OCI-LY1 (cell line): Measurements from ENCODE around the gene PRPF6.

Experiments
- H2AFZ ChIP-seq: fragments of 200-600 bp; sonication (generic), shearing (Covaris generic); 2 replicates; pipeline ENCODE4 v1.6.0; 2014; ENCODE audit warnings: antibody characterized with exemption, mild to moderate bottlenecking, low read length
- H3F3A ChIP-seq: fragments of 200-600 bp; sonication (generic), shearing (Covaris generic); 2 replicates; pipeline ENCODE4 v1.6.0; 2014; ENCODE audit warnings: mild to moderate bottlenecking, antibody characterized with exemption, low read length, moderate library complexity; ENCODE audit not compliant: insufficient read depth
- H3K27ac ChIP-seq: fragments of 200-600 bp; sonication (generic); 2 replicates; pipeline ENCODE4 v1.5.1; 2014; ENCODE audit warnings: low read length, mixed run types, mild to moderate bottlenecking, low read depth; ENCODE audit not compliant: poor library complexity, severe bottlenecking
- H3K27me3 ChIP-seq: fragments of 200-600 bp; sonication (generic); 2 replicates; pipeline ENCODE4 v1.6.0; 2014; ENCODE audit warnings: antibody characterized with exemption, mild to moderate bottlenecking, low read length, moderate library complexity; ENCODE audit not compliant: insufficient read depth
- H3K36me3 ChIP-seq: fragments of 200-600 bp; sonication (generic); 2 replicates; pipeline ENCODE4 v1.6.1; 2014; ENCODE audit warnings: mild to moderate bottlenecking, antibody characterized with exemption, low read length, moderate library complexity, mixed read lengths; ENCODE audit not compliant: insufficient read depth
- H3K4me1 ChIP-seq: fragments of 200-600 bp; sonication (generic); 2 replicates; pipeline ENCODE4 v1.5.1; 2014; ENCODE audit warnings: mild to moderate bottlenecking, low read length, moderate library complexity; ENCODE audit not compliant: insufficient read depth, severe bottlenecking
- H3K4me2 ChIP-seq: fragments of 200-600 bp; sonication (generic), shearing (Covaris generic); 2 replicates; pipeline ENCODE4 v1.6.1; 2014; ENCODE audit warnings: low read length
- H3K4me3 ChIP-seq: fragments of 200-600 bp; sonication (generic); 2 replicates; pipeline ENCODE4 v1.5.1; 2014; ENCODE audit warnings: low read length, low read depth, mild to moderate bottlenecking, mixed read lengths; ENCODE audit not compliant: poor library complexity, severe bottlenecking
- H3K79me2 ChIP-seq: fragments of 200-600 bp; shearing (Covaris generic); 2 replicates; pipeline ENCODE4 v1.6.1; 2016; ENCODE audit warnings: mixed run types, low read length, mixed read lengths; ENCODE audit not compliant: insufficient read depth
- H3K9ac ChIP-seq: fragments of 200-600 bp; sonication (generic), shearing (Covaris generic); 2 replicates; pipeline ENCODE4 v1.6.1; 2014; ENCODE audit warnings: mild to moderate bottlenecking, low read length, mixed read lengths
- H3K9me2 ChIP-seq: fragments of 200-600 bp; sonication (generic), shearing (Covaris generic); 2 replicates; pipeline ENCODE4 v1.6.1; 2014; ENCODE audit warnings: low read depth, mild to moderate bottlenecking, low read length, mixed read lengths
- H3K9me3 ChIP-seq: fragments of 200-600 bp; shearing (Covaris generic); 2 replicates; pipeline ENCODE4 v1.6.1; 2014; ENCODE audit warnings: low read length, mixed read lengths
- H4K20me1 ChIP-seq: fragments of 200-600 bp; sonication (generic), shearing (Covaris generic); 2 replicates; pipeline ENCODE4 v1.6.0; 2016; ENCODE audit warnings: mild to moderate bottlenecking, low read length; ENCODE audit not compliant: insufficient read depth
- EZH2 ChIP-seq: fragments of 200-600 bp; sonication (generic), shearing (Covaris generic); IDR thresholded peaks from 2 replicates; pipeline ENCODE4 v1.8.0; 2017; ENCODE audit warnings: borderline replicate concordance, mixed run types, mild to moderate bottlenecking, antibody characterized with exemption, low read length, moderate library complexity, mixed read lengths
- TF ChIP-seq, protein P1 (sequence below): fragments of 200-600 bp; sonication (generic), shearing (Covaris generic); IDR thresholded peaks from 2 replicates; pipeline ENCODE4 v1.5.1; 2017; ENCODE audit warnings: mild to moderate bottlenecking, antibody characterized with exemption, low read length, moderate library complexity, mixed read lengths

The PRPF6 gene

GRCh38 chr20:64040231-64041039 is 59.5 kb downstream of the PRPF6 start:
- Histone ChIP-seq H3K9me3 (no peaks in the 10 kb centered on the region), H3K9me2 (no peaks in the 10 kb centered on the region), H2AFZ (no peak overlapping the region), H3K4me3 (no peak overlapping the region), H4K20me1 (no peaks in the 10 kb centered on the region), H3K79me2 (no peaks in the 10 kb centered on the region), H3K27ac (no peak overlapping the region), H3F3A (no peaks in the 10 kb centered on the region), H3K4me2 (no peak overlapping the region), H3K4me1 (peaks cover 22% of the 10 kb centered on the region), H3K36me3 (peaks cover 2% of the 10 kb centered on the region; the same call in 1 of the 2 replicates), H3K9ac (no peak overlapping the region), H3K27me3 (peaks cover 10% of the 10 kb centered on the region; the same call in 1 of the 2 replicates)
- TF ChIP-seq, protein P1, sequence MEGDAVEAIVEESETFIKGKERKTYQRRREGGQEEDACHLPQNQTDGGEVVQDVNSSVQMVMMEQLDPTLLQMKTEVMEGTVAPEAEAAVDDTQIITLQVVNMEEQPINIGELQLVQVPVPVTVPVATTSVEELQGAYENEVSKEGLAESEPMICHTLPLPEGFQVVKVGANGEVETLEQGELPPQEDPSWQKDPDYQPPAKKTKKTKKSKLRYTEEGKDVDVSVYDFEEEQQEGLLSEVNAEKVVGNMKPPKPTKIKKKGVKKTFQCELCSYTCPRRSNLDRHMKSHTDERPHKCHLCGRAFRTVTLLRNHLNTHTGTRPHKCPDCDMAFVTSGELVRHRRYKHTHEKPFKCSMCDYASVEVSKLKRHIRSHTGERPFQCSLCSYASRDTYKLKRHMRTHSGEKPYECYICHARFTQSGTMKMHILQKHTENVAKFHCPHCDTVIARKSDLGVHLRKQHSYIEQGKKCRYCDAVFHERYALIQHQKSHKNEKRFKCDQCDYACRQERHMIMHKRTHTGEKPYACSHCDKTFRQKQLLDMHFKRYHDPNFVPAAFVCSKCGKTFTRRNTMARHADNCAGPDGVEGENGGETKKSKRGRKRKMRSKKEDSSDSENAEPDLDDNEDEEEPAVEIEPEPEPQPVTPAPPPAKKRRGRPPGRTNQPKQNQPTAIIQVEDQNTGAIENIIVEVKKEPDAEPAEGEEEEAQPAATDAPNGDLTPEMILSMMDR: no peak
- TF ChIP-seq EZH2: no peak

- H3K4me2 ChIP-seq: no peak overlapping the region
- peaks cover 13% of the 10 kb centered on the region; the same call in 1 of the 2 replicates for H3K27me3 ChIP-seq
These were observed 60.3 kb downstream of the PRPF6 start for GRCh38 chr20:64041040-64041780.

GRCh38 chr20:64041781-64042053 is 60.8 kb downstream of the PRPF6 start:
- Histone ChIP-seq H3K9ac (no peak overlapping the region), H3K36me3 (no peaks in the 10 kb centered on the region), H2AFZ (no peak overlapping the region), H3K79me2 (no peaks in the 10 kb centered on the region), H3K4me1 (peaks cover 22% of the 10 kb centered on the region), H3K9me2 (no peaks in the 10 kb centered on the region), H3F3A (no peaks in the 10 kb centered on the region), H3K9me3 (no peaks in the 10 kb centered on the region), H4K20me1 (no peaks in the 10 kb centered on the region), H3K27me3 (peaks cover 14% of the 10 kb centered on the region; the same call in 1 of the 2 replicates), H3K4me3 (peak overlapping the region; percentile 32), H3K4me2 (peak overlapping the region; percentile 33; the same call in 1 of the 2 replicates), H3K27ac (no peak overlapping the region)
- TF ChIP-seq, protein P1: no peak
- no peak for TF ChIP-seq EZH2

More at GRCh38 chr20:64041040-64041780, 60.3 kb downstream of the PRPF6 start:
- Histone ChIP-seq H3K79me2 (no peaks in the 10 kb centered on the region), H3K9me2 (no peaks in the 10 kb centered on the region), H3F3A (no peaks in the 10 kb centered on the region), H3K4me1 (peaks cover 22% of the 10 kb centered on the region), H3K9ac (no peak overlapping the region), H2AFZ (no peak overlapping the region), H4K20me1 (no peaks in the 10 kb centered on the region), H3K36me3 (no peaks in the 10 kb centered on the region), H3K9me3 (no peaks in the 10 kb centered on the region), H3K4me3 (no peak overlapping the region), H3K27ac (no peak overlapping the region)
- TF ChIP-seq, protein P1: no peak
- no peak for TF ChIP-seq EZH2
